VCaP (cell line): Measurements from ENCODE around the gene CCDC33.

Experiments
- H3K27ac ChIP-seq: fragments of 450-650 bp; 2 replicates; pipeline ENCODE4 v1.5.1; 2017
- CTCF ChIP-seq: fragments of 450-650 bp; conservative IDR thresholded peaks from 2 replicates; pipeline ENCODE4 v1.5.1; 2017; ENCODE audit warnings: mild to moderate bottlenecking, moderate library complexity

CCDC33 gene

GRCh38 chr15:74383695-74384565, 147.8 kb downstream of the CCDC33 start:
- H3K27ac ChIP-seq = no peak overlapping the region; the same call in 1 of the 2 replicates
- no peak for TF ChIP-seq CTCF

DNA sequence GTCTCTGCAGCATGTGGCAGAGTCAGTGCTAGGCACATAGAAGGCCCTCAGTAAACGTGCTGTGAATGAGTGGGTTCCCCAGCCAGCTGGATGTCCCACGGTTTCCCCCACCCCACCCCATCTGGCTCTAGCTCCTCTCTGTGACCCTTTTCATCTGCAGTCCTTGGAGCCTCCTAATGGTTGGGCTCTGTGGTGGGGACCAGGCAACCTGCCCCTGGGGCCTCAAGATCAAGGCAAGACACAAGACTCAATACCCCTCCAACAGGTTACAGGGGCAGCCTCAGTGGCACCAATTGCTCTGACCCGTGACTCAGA, 148.4 kb downstream of the CCDC33 start:
- H3K27ac ChIP-seq = no peak overlapping the region
- TF ChIP-seq CTCF = no peak

DNA sequence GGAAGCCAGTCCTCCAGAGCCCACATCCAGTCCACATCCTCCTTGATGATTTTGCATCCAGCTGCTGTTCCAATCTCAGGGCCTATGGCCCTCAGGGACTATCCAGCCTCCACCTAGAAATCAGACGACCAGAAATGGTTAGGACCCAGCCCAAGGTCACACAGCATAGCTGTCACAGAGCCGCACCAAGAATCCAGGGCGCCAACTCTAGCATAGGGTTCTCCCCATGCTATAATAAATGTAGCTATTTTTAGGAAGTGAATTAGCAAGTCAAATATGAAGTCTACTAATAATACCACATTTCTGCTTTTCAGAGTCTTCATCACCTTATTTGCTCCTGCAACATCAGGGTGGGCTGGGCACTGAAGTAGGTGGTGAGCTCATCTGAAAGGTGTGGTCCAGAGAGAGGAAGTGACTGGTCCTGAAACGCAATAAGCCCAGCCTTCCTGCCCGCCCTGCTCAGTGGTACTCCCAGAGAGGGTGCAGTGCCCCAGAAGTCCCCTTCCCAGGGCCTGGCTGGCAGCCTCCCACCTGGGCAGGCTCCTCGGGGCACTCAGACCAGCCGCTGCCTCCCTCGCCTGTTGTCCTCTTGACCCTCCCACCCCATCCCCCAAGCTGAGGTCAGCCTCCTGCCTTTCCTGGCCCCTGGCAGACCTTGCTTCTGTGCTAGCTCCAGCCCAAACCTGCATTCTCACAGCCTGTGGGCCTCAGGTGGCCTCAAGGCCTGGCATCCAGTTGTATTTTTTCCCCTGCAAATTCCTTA, 148.9 kb downstream of the CCDC33 start:
- H3K27ac ChIP-seq = no peak overlapping the region
- no peak for TF ChIP-seq CTCF

- H3K27ac ChIP-seq = no peak overlapping the region
These were observed 149.6 kb downstream of the CCDC33 start for GRCh38 chr15:74385733-74386132.

More at GRCh38 chr15:74385733-74386132, 149.6 kb downstream of the CCDC33 start:
- TF ChIP-seq CTCF = no peak
